ENCODE results near the gene ATAD1. TPM values are rescaled to one million over a fixed set of nuclear protein-coding genes. Genes with fewer than 3 reads are reported as not detected.

ATAD1 gene
- total RNA-seq, 1 experiment from 2014 or later: 48.6 TPM

GRCh38 chr10:87852089-87852488 lies 34.1 kb upstream of the ATAD1 start:
- H3K4me1 ChIP-seq (ENCODE audit: insufficient read depth, low read length, poor library complexity, severe bottlenecking): no peaks in the 10 kb centered on the region
- no peaks in the 10 kb centered on the region for H3K36me3 ChIP-seq (ENCODE audit: insufficient read depth, low read length, poor library complexity, severe bottlenecking)
- intact Hi-C loops (cut with micrococcal nuclease; ENCODE audit: unreplicated experiment): no loop called here
- TF ChIP-seq EZH2 (IDR thresholded peaks at IDR 0.05; ENCODE audit: borderline replicate concordance, low read depth, low read length, poor library complexity, severe bottlenecking): no peak
- TF ChIP-seq CTCF (conservative IDR thresholded peaks at IDR 0.05; ENCODE audit: low read depth, low read length): no peak
- ChIA-PET CTCF (interaction anchor here (2.1 kb wide), 1 partner anchor 262 kb away, joined by 13 read pairs; no protein-coding TSS in a partner anchor), POLR2A (ENCODE audit: low non-redundant PET) (no interaction called here)
- DNase-seq (ENCODE audit: low spot score): no peak
- H3K4me3 ChIP-seq (ENCODE audit: low read depth, low read length, poor library complexity, severe bottlenecking): no peak overlapping the region
- no peaks in the 10 kb centered on the region for H3K27me3 ChIP-seq (replicated peaks; ENCODE audit: insufficient read depth, low read depth, low read length, poor library complexity)
- H3K27ac ChIP-seq (ENCODE audit: low read depth, low read length, poor library complexity, severe bottlenecking): no peak overlapping the region
- H3K9me3 ChIP-seq (ENCODE audit: low read depth, low read length, poor library complexity, severe bottlenecking): no peaks in the 10 kb centered on the region
- BruUV-seq (replicated peaks): no TSS peak

GRCh38 chr10:87850742-87851205 lies 32.7 kb upstream of the ATAD1 start:
- no TSS peak for BruUV-seq (replicated peaks)
- no peak for TF ChIP-seq EZH2 (IDR thresholded peaks at IDR 0.05; ENCODE audit: borderline replicate concordance, low read depth, low read length, poor library complexity, severe bottlenecking)
- TF ChIP-seq CTCF (conservative IDR thresholded peaks at IDR 0.05; ENCODE audit: low read depth, low read length): peak; percentile 72
- Histone ChIP-seq H3K27ac (ENCODE audit: low read depth, low read length, poor library complexity, severe bottlenecking) (no peak overlapping the region), H3K36me3 (ENCODE audit: insufficient read depth, low read length, poor library complexity, severe bottlenecking) (no peaks in the 10 kb centered on the region), H3K9me3 (ENCODE audit: low read depth, low read length, poor library complexity, severe bottlenecking) (no peaks in the 10 kb centered on the region), H3K27me3 (replicated peaks; ENCODE audit: insufficient read depth, low read depth, low read length, poor library complexity) (no peaks in the 10 kb centered on the region), H3K4me3 (ENCODE audit: low read depth, low read length, poor library complexity, severe bottlenecking) (no peak overlapping the region), H3K4me1 (ENCODE audit: insufficient read depth, low read length, poor library complexity, severe bottlenecking) (no peaks in the 10 kb centered on the region)
- POLR2A ChIA-PET (ENCODE audit: low non-redundant PET): no interaction called here
- CTCF ChIA-PET: interaction anchor here (0.6 to 2.1 kb wide), 2 partner anchors 10 to 264 kb away, joined by 5 to 13 read pairs; no protein-coding TSS in a partner anchor
- intact Hi-C loops (cut with micrococcal nuclease; ENCODE audit: unreplicated experiment): loop anchor here (1.0 kb wide), 1 partner anchor 264 kb away; no protein-coding TSS in a partner anchor
- DNase-seq (ENCODE audit: low spot score): peak; percentile 74

GRCh38 chr10:87849001-87849400 lies 31.0 kb upstream of the ATAD1 start:
- no peak overlapping the region for H3K4me3 ChIP-seq (ENCODE audit: low read depth, low read length, poor library complexity, severe bottlenecking)
- H3K36me3 ChIP-seq (ENCODE audit: insufficient read depth, low read length, poor library complexity, severe bottlenecking): no peaks in the 10 kb centered on the region
- no TSS peak for BruUV-seq (replicated peaks)
- H3K27ac ChIP-seq (ENCODE audit: low read depth, low read length, poor library complexity, severe bottlenecking): no peak overlapping the region
- no peak for DNase-seq (ENCODE audit: low spot score)
- intact Hi-C loops (cut with micrococcal nuclease; ENCODE audit: unreplicated experiment): no loop called here
- H3K4me1 ChIP-seq (ENCODE audit: insufficient read depth, low read length, poor library complexity, severe bottlenecking): no peaks in the 10 kb centered on the region
- no peaks in the 10 kb centered on the region for H3K27me3 ChIP-seq (replicated peaks; ENCODE audit: insufficient read depth, low read depth, low read length, poor library complexity)
- no peaks in the 10 kb centered on the region for H3K9me3 ChIP-seq (ENCODE audit: low read depth, low read length, poor library complexity, severe bottlenecking)
- CTCF ChIA-PET: no interaction called here
- POLR2A ChIA-PET (ENCODE audit: low non-redundant PET): no interaction called here
- TF ChIP-seq EZH2 (IDR thresholded peaks at IDR 0.05; ENCODE audit: borderline replicate concordance, low read depth, low read length, poor library complexity, severe bottlenecking) (no peak), CTCF (conservative IDR thresholded peaks at IDR 0.05; ENCODE audit: low read depth, low read length) (no peak)
